Liver (tissue), 9 donors: Measurements from ENCODE around the gene PDS5A. TPM values are rescaled to one million over a fixed set of nuclear protein-coding genes. Genes with fewer than 3 reads are reported as not detected.

Source experiments
- DNase-seq: peaks from one replicate; pipeline ENCODE4 v3.0.0-alpha.2; 2017; ENCODE audit warnings: low spot score
- H3K27ac ChIP-seq, 2 donors: one replicate each; pipeline ENCODE4 v1.7.0; 2013; ENCODE audit warnings: inconsistent platforms in 2 of 2, low read length in 2 of 2, control low read depth in 1 of 2, low read depth in 1 of 2, mild to moderate bottlenecking in 1 of 2
- H3K27me3 ChIP-seq, 4 donors: one replicate each; pipeline versions ENCODE4 v1.6.1 to v1.7.0; 2013; ENCODE audit warnings: low read length in 3 of 4, inconsistent platforms in 1 of 4, mild to moderate bottlenecking in 1 of 4, moderate library complexity in 1 of 4; ENCODE audit not compliant: control insufficient read depth in 4 of 4, insufficient read depth in 4 of 4
- H3K36me3 ChIP-seq, 4 donors: one replicate each; pipeline versions ENCODE4 v1.6.1 to v1.7.0; 2013; ENCODE audit warnings: low read length in 3 of 4, mild to moderate bottlenecking in 3 of 4, low read depth in 1 of 4, moderate library complexity in 1 of 4; ENCODE audit not compliant: control insufficient read depth in 4 of 4, insufficient read depth in 3 of 4
- H3K4me1 ChIP-seq, 4 donors: one replicate each; pipeline versions ENCODE4 v1.6.1 to v1.7.0; 2013; ENCODE audit warnings: low read length in 3 of 4, mild to moderate bottlenecking in 3 of 4, moderate library complexity in 1 of 4; ENCODE audit not compliant: control insufficient read depth in 4 of 4, insufficient read depth in 4 of 4
- H3K4me3 ChIP-seq, 3 donors: one replicate each; pipeline versions ENCODE4 v1.6.1 to v1.7.0; 2013; ENCODE audit warnings: low read length in 3 of 3, control low read depth in 1 of 3, low read depth in 1 of 3, mild to moderate bottlenecking in 1 of 3
- H3K9ac ChIP-seq, 2 donors: one replicate each; pipeline ENCODE4 v1.7.0; 2013; ENCODE audit warnings: low read length in 2 of 2, mild to moderate bottlenecking in 2 of 2, moderate library complexity in 2 of 2, control low read depth in 1 of 2, low read depth in 1 of 2
- H3K9me3 ChIP-seq, 4 donors: one replicate each; pipeline versions ENCODE4 v1.6.1 to v1.7.0; 2013; ENCODE audit warnings: low read length in 3 of 4; ENCODE audit not compliant: control insufficient read depth in 4 of 4
- EGR1 ChIP-seq, 2 donors: IDR thresholded peaks; 2 replicates each; pipeline ENCODE4 v1.6.1; 2016 to 2018; ENCODE audit warnings: antibody characterized with exemption in 2 of 2, low read depth in 2 of 2
- FOXA1 ChIP-seq: IDR thresholded peaks from 2 replicates; pipeline ENCODE4 v1.6.1; 2016; ENCODE audit warnings: antibody characterized with exemption
- FOXA2 ChIP-seq: IDR thresholded peaks from 2 replicates; pipeline ENCODE4 v1.6.1; 2016; ENCODE audit warnings: antibody characterized with exemption
- GABPA ChIP-seq, 2 donors: IDR thresholded peaks in 1 of 2; conservative IDR thresholded peaks in 1 of 2; 2 replicates each; pipeline ENCODE4 v1.6.1; 2016; ENCODE audit warnings: antibody characterized with exemption in 2 of 2, mild to moderate bottlenecking in 1 of 2, moderate library complexity in 1 of 2
- HNF4A ChIP-seq, 2 donors: conservative IDR thresholded peaks; 2 replicates each; pipeline ENCODE4 v1.6.1; 2016; ENCODE audit warnings: antibody characterized with exemption in 2 of 2, mild to moderate bottlenecking in 2 of 2
- HNF4G ChIP-seq: IDR thresholded peaks from 2 replicates; pipeline ENCODE4 v1.6.1; 2016; ENCODE audit warnings: antibody characterized with exemption
- JUND ChIP-seq, 2 donors: IDR thresholded peaks; 2 replicates each; pipeline ENCODE4 v1.6.1; 2016; ENCODE audit warnings: antibody characterized with exemption in 2 of 2
- NR2F2 ChIP-seq: IDR thresholded peaks from 2 replicates; pipeline ENCODE4 v1.6.1; 2016; ENCODE audit warnings: antibody characterized with exemption
- RAD21 ChIP-seq, 2 donors: IDR thresholded peaks; 2 replicates each; pipeline ENCODE4 v1.6.1; 2016; ENCODE audit warnings: antibody characterized with exemption in 2 of 2, mild to moderate bottlenecking in 2 of 2
- RXRA ChIP-seq, 2 donors: IDR thresholded peaks; 2 replicates each; pipeline ENCODE4 v1.6.1; 2017 to 2018; ENCODE audit warnings: antibody characterized with exemption in 2 of 2, mild to moderate bottlenecking in 1 of 2
- SP1 ChIP-seq: IDR thresholded peaks from 2 replicates; pipeline ENCODE4 v1.6.1; 2018; ENCODE audit warnings: antibody characterized with exemption, mild to moderate bottlenecking
- TAF1 ChIP-seq: conservative IDR thresholded peaks from 2 replicates; pipeline ENCODE4 v1.6.1; 2016; ENCODE audit warnings: antibody characterized with exemption, mild to moderate bottlenecking
- YY1 ChIP-seq: IDR thresholded peaks from 2 replicates; pipeline ENCODE4 v1.6.1; 2016; ENCODE audit warnings: antibody characterized with exemption, mild to moderate bottlenecking
- WGBS: extraction: QIAGEN DNeasy Blood & Tissue Kit; methylation state at CpG from one replicate; pipeline ENCODE4 v1.1.7; 2013; 5-methylcytosine and 5-hydroxymethylcytosine counted together
- polyA plus RNA-seq, 2 donors: library from polyadenylated mRNA; stranded (reverse) in 1 of 2; unstranded in 1 of 2; fragments of 200-250 nt in 1 of 2; fragments of >200 nt in 1 of 2; fragmentation: Nextera tagmentation in 1 of 2; extraction: Ambion mirVana in 1 of 2; gene quantifications; one replicate each; pipeline versions ENCODE4 v1.2.1 to v1.2.3, GENCODE V29; 2013 to 2015
- total RNA-seq, 2 donors: library from RNA; depleted of rRNA; stranded (reverse); fragments of >200 nt; gene quantifications; one replicate each; pipeline ENCODE4 v1.2.3, GENCODE V29; 2014
- TF ChIP-seq, protein P1 (sequence below): IDR thresholded peaks from 2 replicates; pipeline ENCODE4 v1.6.1; 2016; ENCODE audit warnings: antibody characterized with exemption
- TF ChIP-seq, protein P2 (sequence below): fragments of 150-350 bp; IDR thresholded peaks from 2 replicates; pipeline ENCODE4 v1.5.1; 2017; ENCODE audit warnings: improper control_type of control experiment, low read depth, low read length; ENCODE audit not compliant: missing input control
- TF ChIP-seq, protein P3 (sequence below): IDR thresholded peaks from 2 replicates; pipeline ENCODE4 v1.6.1; 2016; ENCODE audit warnings: antibody characterized with exemption, mild to moderate bottlenecking
- TF ChIP-seq, protein P4 (sequence below): IDR thresholded peaks from 2 replicates; pipeline ENCODE4 v1.6.1; 2016; ENCODE audit warnings: antibody characterized with exemption
- TF ChIP-seq, protein P5 (sequence below): IDR thresholded peaks from 2 replicates; pipeline ENCODE4 v1.6.1; 2016; ENCODE audit warnings: antibody characterized with exemption
- donor health status: healthy.
- donor health status: healthy.
- donor health status: healthy.
- donor health status: healthy.
- donor health status: healthy.

PDS5A gene
- total and polyA plus RNA-seq, 4 donors: 10.6 to 59.6 (median 25.9) TPM

DNA sequence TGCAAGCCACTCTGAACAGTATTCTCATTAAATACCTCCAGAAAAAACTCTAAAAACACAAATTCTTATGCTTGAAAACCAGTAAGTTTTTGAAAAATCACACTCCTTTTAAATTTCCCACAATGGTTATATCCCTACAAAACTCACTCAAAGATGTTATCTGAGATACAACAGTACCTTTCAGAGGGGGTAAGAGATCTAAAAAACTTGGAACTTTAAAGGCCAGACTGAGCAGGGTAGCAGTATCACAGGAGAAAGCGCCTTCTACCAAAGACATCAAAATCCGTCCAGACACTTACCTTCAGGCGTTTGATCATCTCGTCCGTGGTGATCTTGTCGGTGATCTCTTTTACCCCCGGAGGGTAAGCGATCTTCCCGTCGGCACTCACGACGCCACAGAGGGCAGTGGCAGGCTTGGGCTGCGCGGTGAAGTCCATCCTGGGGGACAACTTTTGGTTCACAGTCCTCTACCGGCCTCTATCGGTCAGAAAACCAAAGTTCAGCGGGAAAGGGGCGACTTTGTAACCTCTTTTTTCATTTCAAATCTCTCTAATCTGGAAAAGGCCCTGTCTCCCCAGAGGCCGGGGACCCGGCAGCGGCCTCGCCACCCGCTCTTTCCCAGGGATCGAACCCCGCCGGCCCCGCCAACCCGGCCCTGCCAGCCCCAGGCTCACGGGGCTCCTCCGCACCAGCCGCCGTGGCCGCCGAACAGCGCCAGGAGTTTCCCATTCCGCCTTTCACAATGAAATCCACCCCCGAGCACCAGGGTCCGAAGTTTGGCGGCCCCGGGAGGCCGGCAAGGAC, 1.4 kb downstream of the PDS5A start:
- peaks cover 3 to 4% (median 3%) of the 10 kb centered on the region in 4 donors for H3K36me3 ChIP-seq
- WGBS: under 1% methylated on average over 41 of the region's 41 CpGs
- TF ChIP-seq, protein P1, sequence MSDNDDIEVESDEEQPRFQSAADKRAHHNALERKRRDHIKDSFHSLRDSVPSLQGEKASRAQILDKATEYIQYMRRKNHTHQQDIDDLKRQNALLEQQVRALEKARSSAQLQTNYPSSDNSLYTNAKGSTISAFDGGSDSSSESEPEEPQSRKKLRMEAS: no peak
- TF ChIP-seq NR2F2 (no peak), EGR1 (IDR thresholded peaks at IDR 0.05; ENCODE audit: low read depth in 2 of 2) (no peak), HNF4A (conservative IDR thresholded peaks at IDR 0.05) (peak; percentile 27 to 58), FOXA2 (no peak), YY1 (no peak), GABPA (IDR thresholded peaks at IDR 0.05 in 1 of 2, conservative IDR thresholded peaks at IDR 0.05 in 1 of 2) (no peak), TAF1 (no peak), RXRA (IDR thresholded peaks at IDR 0.05) (peak; percentile 5 to 42), FOXA1 (no peak), SP1 (no peak), JUND (IDR thresholded peaks at IDR 0.05) (no peak), RAD21 (IDR thresholded peaks at IDR 0.05) (peak; percentile 90), HNF4G (no peak)
- TF ChIP-seq, protein P2, sequence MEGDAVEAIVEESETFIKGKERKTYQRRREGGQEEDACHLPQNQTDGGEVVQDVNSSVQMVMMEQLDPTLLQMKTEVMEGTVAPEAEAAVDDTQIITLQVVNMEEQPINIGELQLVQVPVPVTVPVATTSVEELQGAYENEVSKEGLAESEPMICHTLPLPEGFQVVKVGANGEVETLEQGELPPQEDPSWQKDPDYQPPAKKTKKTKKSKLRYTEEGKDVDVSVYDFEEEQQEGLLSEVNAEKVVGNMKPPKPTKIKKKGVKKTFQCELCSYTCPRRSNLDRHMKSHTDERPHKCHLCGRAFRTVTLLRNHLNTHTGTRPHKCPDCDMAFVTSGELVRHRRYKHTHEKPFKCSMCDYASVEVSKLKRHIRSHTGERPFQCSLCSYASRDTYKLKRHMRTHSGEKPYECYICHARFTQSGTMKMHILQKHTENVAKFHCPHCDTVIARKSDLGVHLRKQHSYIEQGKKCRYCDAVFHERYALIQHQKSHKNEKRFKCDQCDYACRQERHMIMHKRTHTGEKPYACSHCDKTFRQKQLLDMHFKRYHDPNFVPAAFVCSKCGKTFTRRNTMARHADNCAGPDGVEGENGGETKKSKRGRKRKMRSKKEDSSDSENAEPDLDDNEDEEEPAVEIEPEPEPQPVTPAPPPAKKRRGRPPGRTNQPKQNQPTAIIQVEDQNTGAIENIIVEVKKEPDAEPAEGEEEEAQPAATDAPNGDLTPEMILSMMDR: peak; percentile 79
- TF ChIP-seq, protein P3, sequence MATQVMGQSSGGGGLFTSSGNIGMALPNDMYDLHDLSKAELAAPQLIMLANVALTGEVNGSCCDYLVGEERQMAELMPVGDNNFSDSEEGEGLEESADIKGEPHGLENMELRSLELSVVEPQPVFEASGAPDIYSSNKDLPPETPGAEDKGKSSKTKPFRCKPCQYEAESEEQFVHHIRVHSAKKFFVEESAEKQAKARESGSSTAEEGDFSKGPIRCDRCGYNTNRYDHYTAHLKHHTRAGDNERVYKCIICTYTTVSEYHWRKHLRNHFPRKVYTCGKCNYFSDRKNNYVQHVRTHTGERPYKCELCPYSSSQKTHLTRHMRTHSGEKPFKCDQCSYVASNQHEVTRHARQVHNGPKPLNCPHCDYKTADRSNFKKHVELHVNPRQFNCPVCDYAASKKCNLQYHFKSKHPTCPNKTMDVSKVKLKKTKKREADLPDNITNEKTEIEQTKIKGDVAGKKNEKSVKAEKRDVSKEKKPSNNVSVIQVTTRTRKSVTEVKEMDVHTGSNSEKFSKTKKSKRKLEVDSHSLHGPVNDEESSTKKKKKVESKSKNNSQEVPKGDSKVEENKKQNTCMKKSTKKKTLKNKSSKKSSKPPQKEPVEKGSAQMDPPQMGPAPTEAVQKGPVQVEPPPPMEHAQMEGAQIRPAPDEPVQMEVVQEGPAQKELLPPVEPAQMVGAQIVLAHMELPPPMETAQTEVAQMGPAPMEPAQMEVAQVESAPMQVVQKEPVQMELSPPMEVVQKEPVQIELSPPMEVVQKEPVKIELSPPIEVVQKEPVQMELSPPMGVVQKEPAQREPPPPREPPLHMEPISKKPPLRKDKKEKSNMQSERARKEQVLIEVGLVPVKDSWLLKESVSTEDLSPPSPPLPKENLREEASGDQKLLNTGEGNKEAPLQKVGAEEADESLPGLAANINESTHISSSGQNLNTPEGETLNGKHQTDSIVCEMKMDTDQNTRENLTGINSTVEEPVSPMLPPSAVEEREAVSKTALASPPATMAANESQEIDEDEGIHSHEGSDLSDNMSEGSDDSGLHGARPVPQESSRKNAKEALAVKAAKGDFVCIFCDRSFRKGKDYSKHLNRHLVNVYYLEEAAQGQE: no peak
- TF ChIP-seq, protein P4, sequence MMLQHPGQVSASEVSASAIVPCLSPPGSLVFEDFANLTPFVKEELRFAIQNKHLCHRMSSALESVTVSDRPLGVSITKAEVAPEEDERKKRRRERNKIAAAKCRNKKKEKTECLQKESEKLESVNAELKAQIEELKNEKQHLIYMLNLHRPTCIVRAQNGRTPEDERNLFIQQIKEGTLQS: no peak
- TF ChIP-seq, protein P5, sequence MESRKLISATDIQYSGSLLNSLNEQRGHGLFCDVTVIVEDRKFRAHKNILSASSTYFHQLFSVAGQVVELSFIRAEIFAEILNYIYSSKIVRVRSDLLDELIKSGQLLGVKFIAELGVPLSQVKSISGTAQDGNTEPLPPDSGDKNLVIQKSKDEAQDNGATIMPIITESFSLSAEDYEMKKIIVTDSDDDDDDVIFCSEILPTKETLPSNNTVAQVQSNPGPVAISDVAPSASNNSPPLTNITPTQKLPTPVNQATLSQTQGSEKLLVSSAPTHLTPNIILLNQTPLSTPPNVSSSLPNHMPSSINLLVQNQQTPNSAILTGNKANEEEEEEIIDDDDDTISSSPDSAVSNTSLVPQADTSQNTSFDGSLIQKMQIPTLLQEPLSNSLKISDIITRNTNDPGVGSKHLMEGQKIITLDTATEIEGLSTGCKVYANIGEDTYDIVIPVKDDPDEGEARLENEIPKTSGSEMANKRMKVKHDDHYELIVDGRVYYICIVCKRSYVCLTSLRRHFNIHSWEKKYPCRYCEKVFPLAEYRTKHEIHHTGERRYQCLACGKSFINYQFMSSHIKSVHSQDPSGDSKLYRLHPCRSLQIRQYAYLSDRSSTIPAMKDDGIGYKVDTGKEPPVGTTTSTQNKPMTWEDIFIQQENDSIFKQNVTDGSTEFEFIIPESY: no peak
- no peaks in the 10 kb centered on the region for H3K9me3 ChIP-seq
- H3K4me3 ChIP-seq: peak overlapping the region; percentile 68 to 100 (median 96)
- peaks cover 3 to 27% (median 25%) of the 10 kb centered on the region in 4 donors for H3K4me1 ChIP-seq
- peak overlapping the region; percentile 64 to 77 for H3K9ac ChIP-seq
- peak overlapping the region; percentile 92 to 96 for H3K27ac ChIP-seq
- H3K27me3 ChIP-seq: no peaks in the 10 kb centered on the region
- DNase-seq: peak; percentile 79
